BE2C (cell line): ENCODE measurements around the gene THAP2.

ENCODE experiments used
- DNase-seq: peaks from one replicate; pipeline ENCODE4 v3.0.0-alpha.2; 2020
- H3K27me3 ChIP-seq: fragments of 250-450 bp; sonication (Bioruptor Pico); 2 replicates; pipeline ENCODE4 v1.5.1; 2020; ENCODE audit warnings: mild to moderate bottlenecking
- H3K36me3 ChIP-seq: fragments of 250-450 bp; sonication (Bioruptor Pico); 2 replicates; pipeline ENCODE4 v1.5.1; 2020; ENCODE audit warnings: mild to moderate bottlenecking
- H3K4me1 ChIP-seq: fragments of 250-450 bp; sonication (Bioruptor Pico); 2 replicates; pipeline ENCODE4 v1.5.1; 2020
- H3K4me3 ChIP-seq: 2 replicates; pipeline ENCODE4 v1.5.1; 2011; ENCODE audit warnings: low read depth, low read length
- H3K9me3 ChIP-seq: fragments of 250-450 bp; sonication (Bioruptor Pico); 2 replicates; pipeline ENCODE4 v1.5.1; 2020
- TF ChIP-seq, protein P1 (sequence below): IDR thresholded peaks from 2 replicates; pipeline ENCODE4 v1.5.1; 2012; ENCODE audit warnings: mild to moderate bottlenecking, low read depth, low read length

The THAP2 gene

DNA sequence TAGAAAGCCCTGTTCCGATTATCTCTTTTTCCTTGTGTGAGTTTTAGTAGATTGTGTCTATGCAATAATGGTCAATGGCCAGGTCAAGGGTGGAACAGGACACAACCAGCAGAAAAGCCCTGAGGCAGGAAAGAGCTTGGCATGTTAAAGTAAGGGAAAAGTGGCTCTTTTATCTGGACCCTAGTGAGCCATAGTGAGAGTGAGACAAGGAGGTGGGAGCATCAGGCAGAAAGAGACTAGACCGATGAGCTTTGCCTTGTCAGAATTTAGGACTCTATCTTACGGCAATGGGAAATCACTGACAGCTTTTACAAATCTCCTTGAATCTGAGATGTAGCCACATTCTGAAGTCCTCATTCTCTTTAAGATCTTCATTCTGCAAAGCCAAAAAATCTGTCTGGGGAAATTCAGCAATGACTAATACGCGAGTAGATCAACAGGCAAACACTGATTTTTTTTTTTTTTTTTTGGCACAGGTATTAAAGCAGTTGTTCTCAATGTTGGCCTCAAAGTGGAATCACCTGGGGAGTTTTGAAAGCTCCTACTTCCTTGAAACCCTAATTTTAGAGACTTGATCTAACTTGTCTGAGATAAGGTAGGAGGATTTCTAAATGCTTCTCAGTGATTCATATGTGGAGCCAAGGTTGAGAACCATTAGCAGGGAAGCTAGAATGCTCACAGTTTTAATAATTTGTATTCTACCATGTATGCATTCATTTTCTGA is 55.7 kb downstream of the THAP2 start:
- H3K27me3 ChIP-seq: no peaks in the 10 kb centered on the region
- H3K9me3 ChIP-seq: no peaks in the 10 kb centered on the region
- H3K4me1 ChIP-seq: no peaks in the 10 kb centered on the region
- no peak overlapping the region for H3K4me3 ChIP-seq
- no peaks in the 10 kb centered on the region for H3K36me3 ChIP-seq
- no peak for DNase-seq
- TF ChIP-seq, protein P1, sequence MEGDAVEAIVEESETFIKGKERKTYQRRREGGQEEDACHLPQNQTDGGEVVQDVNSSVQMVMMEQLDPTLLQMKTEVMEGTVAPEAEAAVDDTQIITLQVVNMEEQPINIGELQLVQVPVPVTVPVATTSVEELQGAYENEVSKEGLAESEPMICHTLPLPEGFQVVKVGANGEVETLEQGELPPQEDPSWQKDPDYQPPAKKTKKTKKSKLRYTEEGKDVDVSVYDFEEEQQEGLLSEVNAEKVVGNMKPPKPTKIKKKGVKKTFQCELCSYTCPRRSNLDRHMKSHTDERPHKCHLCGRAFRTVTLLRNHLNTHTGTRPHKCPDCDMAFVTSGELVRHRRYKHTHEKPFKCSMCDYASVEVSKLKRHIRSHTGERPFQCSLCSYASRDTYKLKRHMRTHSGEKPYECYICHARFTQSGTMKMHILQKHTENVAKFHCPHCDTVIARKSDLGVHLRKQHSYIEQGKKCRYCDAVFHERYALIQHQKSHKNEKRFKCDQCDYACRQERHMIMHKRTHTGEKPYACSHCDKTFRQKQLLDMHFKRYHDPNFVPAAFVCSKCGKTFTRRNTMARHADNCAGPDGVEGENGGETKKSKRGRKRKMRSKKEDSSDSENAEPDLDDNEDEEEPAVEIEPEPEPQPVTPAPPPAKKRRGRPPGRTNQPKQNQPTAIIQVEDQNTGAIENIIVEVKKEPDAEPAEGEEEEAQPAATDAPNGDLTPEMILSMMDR: no peak

DNA sequence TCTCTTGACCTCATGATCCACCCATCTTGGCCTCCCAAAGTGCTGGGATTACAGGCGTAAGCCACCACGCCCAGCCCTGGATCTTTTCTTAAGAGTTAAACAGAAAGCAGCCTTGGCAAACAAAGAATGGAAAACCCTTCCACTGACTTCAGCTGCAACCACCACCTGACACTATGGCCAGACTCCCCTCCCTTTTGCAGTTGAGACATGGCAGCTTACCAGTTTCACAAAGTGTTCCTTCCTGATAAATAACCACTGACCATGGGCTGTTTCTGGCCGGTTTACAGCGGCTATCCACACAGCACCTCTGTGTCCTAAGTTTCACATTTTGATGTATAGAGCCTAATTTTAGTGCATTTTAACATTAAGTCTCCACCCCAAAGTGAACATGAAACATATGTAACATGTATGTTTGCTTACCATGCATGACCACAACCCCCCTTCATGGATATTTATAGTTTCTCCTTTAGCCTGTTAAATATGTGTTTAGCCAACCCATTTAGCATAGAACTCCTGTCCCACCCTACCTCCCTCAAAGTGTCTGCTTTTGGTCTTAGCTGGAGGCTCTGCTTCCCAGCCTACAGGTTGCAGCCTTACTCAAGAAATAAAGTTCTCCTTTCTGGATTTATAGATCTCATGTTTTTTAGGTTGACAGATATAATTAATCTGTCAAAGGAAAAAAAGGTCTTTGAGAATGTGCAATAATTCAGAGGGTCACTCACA is 57.8 kb downstream of the THAP2 start:
- Histone ChIP-seq H3K27me3 (no peaks in the 10 kb centered on the region), H3K36me3 (no peaks in the 10 kb centered on the region), H3K9me3 (no peaks in the 10 kb centered on the region), H3K4me1 (no peaks in the 10 kb centered on the region), H3K4me3 (no peak overlapping the region)
- TF ChIP-seq, protein P1: no peak
- no peak for DNase-seq

DNA sequence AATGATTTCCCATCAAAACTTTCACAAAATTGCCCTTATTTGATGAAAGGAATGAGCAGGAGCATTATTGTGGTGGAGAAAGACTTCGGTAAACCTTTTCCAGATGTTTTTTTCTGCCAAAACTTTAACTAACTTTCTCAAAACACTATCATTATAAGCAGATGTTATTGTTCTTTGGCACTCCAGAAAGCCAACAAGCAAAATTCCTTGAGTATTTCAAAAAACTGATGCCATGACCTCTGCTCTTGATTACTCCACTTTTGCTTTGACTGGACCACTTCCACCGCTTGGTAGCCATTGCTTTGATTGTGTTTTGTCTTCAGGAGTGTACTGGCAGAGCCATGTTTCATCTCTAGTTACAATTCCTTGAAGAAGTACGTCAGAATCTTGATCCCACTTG is 60.9 kb downstream of the THAP2 start:
- TF ChIP-seq, protein P1: no peak
- Histone ChIP-seq H3K9me3 (no peaks in the 10 kb centered on the region), H3K27me3 (no peaks in the 10 kb centered on the region), H3K36me3 (no peaks in the 10 kb centered on the region), H3K4me1 (no peaks in the 10 kb centered on the region), H3K4me3 (no peak overlapping the region)
- no peak for DNase-seq

DNA sequence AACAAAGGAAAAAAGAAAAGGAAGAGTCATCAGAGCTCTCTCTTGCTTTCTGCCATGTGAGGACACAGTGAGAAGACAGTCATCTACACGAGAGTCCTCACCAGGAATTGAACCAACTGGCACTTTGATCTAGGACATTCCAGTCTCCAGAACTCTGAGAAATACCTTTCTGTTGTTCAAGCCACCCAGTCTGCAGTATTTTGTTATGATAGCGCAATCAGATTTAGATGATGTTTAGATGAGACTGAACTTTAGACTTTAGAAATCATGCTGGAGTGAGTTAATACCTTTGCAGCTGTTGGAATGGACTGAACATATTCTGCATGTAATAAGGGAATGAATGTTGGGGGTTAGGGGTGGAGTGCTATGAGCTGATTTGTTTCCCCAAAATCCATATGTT is 62.4 kb downstream of the THAP2 start:
- no peaks in the 10 kb centered on the region for H3K9me3 ChIP-seq
- no peaks in the 10 kb centered on the region for H3K4me1 ChIP-seq
- H3K36me3 ChIP-seq: no peaks in the 10 kb centered on the region
- TF ChIP-seq, protein P1: no peak
- no peaks in the 10 kb centered on the region for H3K27me3 ChIP-seq
- DNase-seq: no peak
- H3K4me3 ChIP-seq: no peak overlapping the region

- no peak for DNase-seq
- TF ChIP-seq, protein P1: no peak
- H3K36me3 ChIP-seq: no peaks in the 10 kb centered on the region
- H3K4me1 ChIP-seq: no peaks in the 10 kb centered on the region
- no peak overlapping the region for H3K4me3 ChIP-seq
- no peaks in the 10 kb centered on the region for H3K27me3 ChIP-seq
- H3K9me3 ChIP-seq: no peaks in the 10 kb centered on the region
Observed at GRCh38 chr12:71727958-71728357, 63.9 kb downstream of the THAP2 start.
